ENCODE data around the gene ATP2A2.
A peak's percentile ranks its signal among the peaks of the same experiment; 100 is the strongest.

The ATP2A2 gene

DNA sequence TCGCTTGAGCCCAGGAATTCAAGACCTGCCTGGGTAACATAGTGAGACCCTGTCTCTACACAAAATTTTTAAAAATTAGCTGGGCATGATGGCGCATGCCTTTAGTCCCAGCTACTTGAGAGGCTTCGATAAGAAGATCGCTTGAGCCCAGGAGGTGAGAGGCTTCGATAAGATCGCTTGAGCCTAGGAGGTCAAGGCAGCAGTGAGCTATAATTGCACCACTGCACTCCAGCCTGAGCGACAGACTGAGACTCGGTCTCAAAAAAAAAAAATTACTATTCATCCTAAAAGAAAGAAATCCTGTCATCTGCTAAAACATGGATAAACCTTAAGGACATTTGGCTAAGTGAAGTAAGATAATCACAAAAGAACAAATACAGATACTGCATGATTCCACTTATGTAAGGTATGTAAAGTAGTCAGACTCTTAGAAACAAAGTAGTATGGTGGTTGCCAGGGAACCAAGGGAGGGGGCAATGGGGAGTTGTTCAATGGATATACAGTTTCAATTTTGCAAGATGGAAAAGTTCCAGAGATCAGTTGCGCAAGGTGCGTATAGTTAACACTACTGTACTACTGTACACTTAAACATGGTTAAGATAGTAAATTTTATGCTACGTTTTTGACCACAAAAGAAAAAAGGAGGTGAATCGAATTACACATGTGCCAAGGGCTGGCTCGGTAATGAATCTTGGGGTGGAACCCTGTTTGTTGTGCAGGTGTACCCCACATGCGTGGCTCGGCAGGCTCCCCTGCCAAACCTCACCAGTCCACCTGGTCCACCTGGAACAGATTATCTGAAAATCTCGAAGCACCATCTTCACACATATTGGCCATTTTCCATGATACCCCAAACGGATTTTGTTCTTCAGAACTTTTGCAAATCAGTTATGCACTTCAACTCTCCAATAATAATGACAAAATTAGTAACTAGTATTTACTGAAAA, 18.3 kb upstream of the ATP2A2 start:
- DNase-seq = no peak

DNA sequence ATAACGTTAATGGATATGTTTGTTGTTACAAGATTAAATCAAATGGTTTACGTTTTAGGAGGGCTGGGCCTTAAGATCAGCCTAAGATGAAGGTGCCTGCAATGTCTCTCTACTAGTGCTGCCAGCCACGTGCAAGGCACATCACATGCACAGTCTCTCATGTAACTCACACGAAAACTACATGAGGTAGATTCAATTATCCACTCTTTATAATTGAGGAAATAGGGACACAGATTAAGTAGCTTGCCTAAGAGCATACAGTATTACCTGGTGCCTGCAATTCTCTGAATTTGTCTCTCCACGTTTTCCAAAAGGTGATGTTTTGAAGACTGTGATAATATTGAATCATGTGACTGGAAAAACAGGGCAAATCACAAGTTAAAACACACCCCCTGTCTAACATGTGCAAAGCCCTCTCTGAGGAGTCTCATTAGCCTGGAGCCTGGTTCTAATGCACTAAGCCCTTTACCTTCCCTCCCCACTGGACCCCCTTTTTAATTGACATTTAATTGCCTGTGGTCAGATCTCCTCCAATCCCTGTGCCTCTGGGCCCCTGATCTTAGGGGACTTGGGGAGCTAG, 14.6 kb upstream of the ATP2A2 start:
- DNase-seq = no peak

DNA sequence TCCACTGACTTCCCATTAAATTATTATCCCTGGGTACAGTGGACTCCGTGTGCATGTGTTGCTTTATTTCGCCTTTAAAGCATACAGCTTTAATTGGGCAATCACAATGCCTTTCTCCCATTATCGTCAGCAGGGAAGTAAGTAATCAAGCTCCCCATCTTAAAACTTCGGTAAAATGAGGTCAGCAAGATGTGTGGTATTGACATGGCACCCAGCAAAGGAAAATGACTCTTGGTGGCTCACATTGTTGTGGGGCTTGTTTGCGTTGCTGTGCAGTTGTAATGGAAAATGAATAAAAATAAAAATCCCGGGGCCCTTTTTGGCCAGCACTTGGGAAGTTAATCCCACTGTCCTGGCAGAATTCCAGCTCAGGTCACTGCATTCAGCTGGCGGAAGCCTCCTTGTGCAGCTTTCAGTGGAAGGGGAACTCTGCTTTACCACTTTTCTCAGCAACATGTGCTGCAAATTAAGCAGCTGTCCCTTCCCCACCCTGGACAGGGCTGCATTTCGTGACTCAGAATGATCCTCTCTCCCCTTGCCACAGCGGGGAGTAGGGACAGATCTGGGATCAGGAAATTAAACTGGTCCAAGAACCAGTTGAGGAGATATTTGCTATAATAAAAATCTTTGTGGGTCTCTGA, 13.9 kb upstream of the ATP2A2 start:
- no peak for DNase-seq

DNA sequence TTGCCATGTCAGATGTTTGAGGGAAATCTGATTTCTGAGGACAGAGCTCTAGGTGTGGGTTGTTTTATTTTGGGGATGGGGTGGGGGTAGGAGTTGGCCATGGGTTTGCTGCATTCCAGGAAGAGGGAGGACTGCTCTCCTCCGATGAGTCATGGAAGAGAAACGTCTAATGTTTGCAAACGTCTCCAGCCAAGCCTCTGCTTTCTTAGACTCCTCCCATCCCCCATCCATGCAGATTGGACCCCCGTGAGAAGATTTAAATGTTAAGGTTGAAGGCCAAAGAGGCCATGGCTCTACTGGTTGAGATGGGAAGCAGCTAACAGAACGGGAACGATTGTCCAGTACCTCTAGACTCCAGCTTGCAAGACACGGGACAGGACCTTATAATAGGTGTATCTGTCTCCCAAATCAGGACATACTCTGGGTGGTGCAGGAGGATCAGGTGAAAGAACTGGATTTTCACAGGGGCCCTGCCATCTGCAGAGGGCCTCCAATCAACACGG, 11.4 kb upstream of the ATP2A2 start:
- DNase-seq = no peak

DNA sequence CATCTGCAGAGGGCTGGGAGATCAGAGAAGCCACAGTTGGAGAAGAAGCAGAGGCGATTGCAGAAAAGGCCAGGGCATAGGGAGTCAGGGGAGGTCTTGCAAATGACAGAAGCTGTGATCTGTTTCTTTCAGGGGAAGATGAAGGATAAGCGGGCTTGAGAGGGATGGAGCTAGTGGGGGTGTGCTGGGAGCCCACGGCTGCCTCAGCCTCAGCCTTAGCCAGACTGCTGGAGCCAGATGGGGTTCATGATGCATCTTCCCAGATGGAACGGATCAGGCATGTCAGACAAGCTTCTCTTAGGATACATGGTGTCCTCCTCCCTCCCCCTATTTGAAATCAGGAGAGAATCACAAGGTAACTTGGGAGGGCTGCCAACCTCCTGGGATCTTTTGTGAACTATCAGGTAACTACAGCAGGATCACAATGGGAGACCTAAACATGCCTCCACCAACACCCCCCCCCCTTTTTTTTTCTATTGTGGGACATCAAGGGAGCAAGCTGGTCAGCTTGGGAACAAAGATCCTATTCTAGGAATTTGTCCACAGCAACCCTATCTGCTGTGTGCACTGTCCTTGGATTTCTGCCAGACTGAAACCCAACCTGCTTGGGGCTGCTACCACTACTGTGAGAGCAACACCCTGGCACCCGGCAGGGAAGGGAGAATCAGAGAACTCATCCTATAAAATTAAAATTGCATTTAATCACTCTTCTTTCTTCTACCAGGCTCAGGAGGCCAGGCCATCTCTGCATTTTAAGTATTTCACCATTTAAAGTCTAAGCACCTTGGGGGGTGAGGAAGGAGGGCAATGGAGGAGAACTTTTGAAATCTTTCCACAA, 10.7 kb upstream of the ATP2A2 start:
- DNase-seq = no peak

DNA sequence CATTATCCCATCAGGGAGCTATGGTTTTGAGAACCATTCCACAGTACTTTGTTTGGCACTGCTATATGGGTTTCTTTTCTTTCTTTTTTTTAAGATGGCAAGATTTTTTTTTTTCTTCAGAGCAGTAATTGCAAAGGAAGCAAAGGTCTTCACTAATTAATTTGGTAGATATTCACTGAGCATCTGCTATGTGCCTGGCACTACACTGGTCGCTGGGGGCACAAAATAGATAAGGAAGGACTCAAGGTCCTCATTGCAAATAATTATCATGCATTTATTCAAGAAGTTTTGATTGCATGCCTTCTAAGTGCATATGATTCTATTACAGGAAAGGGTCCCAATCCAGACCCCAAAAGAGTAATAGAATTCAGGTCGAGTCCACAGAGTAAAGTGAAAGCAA, 10.0 kb upstream of the ATP2A2 start:
- DNase-seq = no peak

DNA sequence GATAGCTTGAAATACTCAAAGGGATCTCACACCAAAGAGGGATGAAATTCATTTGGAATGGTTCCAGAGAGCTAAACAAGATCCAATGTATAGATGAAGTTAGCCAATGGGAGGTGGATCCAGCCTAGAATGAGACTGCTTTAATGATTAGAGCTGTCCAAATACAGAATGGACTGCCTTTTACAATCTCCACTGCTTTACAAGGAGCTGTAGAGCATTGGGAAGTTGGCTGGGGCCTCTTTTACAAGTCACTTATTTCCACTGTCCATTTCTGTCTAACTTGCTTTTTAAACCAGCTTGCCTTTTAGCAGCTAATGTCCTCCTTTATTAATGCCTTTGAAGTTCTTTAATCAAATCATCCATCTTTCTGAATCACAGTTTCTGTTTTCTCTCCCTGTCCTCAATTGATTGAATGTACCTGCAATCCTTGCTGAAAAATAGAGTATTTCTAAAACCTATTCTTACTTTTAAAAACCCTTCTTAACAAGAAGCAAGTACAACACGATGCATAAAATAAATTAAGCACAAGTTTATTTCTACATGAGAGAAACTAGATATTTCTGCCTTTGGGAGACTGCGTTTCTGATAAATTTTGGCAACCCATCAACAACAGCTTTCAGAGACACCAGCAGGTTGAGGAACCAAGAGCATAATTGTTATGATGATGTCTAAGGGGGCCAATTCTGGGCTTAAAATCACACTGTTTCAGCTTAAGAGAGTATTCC, 3.4 kb upstream of the ATP2A2 start:
- no peak for DNase-seq

DNA sequence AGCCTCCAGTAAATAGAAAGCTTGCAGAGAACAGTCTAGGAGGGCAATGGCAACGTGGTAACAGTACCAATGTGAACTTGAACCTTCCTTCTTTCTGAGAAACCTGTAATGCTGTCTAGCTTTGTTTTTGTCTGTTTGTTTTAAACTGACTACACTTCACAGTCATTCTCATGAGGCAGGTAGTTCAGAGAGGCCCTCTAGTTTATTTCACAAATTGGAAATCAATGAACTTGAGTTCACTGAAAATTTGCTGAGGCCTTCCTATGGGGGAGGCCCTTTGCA, 2.9 kb upstream of the ATP2A2 start:
- DNase-seq = no peak

DNA sequence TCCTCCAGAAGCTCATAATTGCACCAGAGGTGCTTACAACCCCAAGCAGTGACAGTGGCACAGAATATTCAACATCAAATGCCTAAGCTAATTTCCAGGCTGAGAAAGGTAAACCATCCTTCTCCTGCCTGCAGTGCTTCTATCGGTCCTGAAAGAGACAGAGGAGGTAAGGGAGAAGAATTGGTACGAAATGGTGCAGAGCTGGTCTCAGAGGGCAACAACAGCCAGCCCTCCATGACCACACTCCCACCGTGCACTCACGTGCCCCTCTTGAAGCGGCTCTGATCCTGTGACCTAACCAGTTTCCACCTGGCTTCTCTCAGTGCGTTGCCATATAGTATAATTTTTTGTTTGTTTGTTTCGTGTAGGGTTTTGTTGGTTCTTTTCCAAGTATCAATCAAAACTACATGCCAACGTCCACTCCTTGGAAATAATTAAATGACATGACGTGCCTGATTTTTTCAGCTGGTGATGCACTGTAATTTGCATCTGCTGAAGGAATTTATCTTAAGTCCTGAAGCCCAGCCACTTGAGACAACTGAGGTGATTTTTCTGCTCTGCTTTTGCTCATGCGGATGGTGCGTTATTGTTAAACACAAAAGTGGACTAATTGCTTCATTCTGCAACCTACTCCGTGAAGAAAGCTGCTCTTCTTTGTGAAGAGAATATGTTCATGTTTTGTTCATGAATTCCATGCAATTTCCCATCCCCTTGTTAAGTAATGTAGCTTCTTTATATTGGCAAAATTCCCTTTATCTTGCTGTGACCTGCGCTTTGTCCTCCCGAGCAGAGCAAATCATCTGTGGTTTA, 1.3 kb upstream of the ATP2A2 start:
- no peak for DNase-seq

DNA sequence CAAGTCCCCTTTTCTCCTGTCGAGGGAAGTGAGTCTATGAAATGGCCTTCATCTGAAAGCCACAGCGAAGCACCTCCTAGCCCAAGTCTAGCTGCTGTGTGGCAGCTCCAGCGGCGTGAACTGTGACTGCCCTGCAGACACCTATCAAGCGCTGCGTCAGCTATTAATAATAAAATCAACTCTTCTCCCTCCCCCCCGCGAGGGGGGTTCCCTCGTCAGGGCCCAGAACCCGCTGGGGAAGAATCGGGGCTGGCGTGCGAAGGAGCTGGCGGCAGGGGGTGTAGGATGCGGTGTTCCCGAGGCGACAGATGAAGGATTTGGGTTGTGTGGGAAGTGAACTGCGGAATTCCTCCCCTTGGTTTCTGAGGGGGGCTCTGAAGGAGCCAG, 662 bp upstream of the ATP2A2 start:
- DNase-seq = peak; percentile 59 to 72

DNA sequence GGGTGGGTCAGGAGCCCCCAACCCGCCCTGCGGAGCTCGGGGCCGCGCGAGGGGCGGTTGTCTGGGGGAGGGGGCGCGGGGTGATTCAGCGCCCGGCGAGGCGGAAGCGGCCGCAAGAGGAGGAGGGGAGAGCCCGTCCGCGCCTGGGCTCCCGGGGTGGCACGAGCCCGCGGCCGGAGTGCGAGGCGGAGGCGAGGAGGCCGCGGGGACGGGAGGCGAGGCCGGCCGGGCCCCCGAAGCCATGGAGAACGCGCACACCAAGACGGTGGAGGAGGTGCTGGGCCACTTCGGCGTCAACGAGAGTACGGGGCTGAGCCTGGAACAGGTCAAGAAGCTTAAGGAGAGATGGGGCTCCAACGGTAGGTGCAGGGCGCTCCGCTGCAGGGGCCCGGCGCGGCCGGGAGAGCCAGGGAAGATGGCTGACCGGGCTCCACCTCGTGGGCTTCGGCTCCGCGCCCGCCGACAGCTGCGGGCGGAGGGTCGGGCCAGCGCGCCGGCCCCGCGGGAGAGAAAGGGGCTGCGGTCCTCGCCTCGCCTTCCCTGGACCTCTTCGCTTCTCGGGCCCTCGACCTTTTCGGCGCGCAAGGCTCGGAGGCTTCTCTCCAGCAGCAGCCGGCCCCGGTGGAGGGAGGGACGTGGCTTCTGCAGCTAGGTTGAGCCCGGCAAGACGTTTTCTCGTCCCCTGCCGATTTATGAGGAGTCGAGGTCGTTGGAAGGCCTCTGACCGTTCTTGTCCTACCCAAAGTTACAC, 677 bp downstream of the ATP2A2 start:
- peak; percentile 37 to 40 for DNase-seq

DNA sequence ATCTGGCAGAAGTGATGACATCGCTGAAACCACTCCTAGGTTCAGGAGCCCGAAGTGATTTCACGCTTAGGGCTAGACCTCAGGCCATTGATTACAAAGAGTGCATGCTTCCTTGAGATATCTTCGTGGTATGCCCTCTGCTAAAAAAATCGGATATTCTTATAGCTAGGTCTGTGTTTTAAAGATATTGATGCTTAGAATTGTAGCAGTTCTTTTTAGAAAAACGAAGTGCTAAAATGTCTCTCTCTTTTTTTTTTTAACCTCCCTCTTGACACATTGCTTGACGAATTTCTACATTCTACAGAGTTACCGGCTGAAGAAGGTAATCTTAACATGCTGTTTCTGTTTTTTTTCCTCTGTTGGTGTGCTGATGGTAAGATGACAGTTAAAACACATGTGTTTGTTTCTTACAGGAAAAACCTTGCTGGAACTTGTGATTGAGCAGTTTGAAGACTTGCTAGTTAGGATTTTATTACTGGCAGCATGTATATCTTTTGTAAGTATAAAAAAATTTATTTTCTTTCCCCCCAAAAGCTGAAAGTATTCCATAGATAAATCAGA, 1.3 kb downstream of the ATP2A2 start:
- DNase-seq = no peak

DNA sequence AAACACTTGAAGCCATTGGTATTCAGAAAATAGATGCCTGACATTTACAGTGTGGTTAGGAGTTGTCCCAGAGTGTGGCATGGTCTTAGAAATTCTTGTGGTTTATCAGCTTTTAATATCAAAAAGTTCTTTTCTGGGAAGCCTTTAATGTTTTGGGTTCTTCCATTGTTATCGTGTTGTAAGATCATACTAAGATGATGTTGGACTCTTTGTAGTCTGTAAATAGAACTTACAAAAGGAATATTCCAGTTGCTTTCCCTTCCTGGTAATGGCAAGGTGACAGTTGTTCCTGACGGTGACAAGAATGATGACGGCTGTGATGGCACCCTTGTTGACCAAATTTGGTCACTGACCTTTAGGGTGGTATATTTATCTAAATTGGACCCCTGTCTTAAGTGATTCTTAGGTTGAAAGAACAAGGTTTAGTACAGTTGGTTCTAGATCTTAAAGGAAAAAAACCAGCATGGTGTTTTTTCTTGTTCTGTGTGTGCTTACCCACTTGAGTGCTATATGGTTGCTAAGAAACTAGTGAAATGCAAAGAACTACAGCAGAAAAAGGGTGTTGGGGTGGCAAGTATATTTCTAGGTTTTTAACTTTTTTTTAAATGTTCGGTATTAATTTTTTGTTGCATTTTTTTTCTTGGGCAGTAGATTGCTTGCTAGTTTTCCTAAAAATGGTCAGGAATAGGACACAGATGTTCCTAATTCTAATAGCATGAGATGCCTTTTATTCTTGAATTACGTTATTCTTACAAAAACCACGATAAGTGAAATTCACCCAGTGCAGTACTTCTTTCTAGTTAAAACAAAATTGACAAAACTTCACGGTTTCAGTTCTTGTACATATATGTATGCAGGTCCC, 2.1 kb downstream of the ATP2A2 start:
- peak in 1 of 2 donors; percentile 45 for DNase-seq

DNA sequence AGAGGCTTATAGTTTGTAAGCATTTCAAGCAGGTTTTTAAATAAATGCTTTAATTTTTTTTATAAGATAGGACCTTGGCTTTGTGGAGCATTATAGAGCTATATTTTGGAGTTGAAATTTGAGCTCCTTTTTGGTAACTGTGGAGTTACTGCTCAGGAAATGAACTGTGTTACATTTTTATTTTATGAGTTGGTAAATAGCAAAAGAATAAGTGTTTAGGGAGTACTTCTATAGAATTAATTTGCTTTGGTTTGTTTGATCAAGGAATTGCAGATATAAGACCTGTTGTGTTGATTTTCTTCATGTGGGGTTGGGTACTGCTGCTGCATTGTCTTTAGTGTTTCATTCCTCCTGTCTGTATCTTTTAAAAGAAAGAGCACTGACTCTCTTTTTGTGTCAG, 3.5 kb downstream of the ATP2A2 start:
- no peak for DNase-seq

DNA sequence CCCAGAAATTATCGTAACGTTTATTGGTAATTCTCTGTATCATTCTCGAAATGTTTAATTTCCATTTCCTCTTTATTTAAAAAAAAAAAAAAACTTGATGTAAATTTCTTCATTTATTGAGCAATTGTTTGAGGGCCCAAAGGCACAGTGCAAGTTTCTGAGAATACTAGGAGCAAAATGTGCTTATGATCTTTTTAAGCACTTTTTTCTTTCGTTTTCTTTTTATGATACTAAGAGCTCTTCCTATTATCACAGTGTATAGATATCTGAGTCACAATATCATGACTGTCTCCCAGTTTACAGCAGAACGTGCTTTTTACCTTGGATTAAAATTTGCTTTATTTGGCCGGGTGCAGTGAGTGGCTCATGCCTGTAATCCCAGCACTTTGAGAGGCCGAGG, 5.6 kb downstream of the ATP2A2 start:
- DNase-seq = no peak

DNA sequence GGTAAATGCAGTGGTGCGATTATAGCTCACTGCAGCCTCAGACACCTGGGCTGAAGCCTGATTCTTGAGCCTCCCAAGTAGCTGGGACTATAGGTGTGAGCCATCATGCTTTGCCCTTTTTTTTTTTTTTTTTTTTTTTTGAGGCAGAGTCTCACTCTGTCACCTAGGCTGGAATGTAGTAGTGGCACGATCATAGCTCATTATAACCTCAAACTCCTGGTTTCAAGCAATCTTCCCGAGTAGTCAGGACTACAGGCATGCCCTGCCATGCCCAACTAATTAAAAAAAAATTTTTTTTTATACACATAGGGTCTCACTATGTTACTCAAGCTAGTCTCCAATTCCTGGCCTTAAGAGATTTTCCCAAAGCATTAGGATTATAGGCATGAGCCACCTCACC, 6.9 kb downstream of the ATP2A2 start:
- no peak for DNase-seq

DNA sequence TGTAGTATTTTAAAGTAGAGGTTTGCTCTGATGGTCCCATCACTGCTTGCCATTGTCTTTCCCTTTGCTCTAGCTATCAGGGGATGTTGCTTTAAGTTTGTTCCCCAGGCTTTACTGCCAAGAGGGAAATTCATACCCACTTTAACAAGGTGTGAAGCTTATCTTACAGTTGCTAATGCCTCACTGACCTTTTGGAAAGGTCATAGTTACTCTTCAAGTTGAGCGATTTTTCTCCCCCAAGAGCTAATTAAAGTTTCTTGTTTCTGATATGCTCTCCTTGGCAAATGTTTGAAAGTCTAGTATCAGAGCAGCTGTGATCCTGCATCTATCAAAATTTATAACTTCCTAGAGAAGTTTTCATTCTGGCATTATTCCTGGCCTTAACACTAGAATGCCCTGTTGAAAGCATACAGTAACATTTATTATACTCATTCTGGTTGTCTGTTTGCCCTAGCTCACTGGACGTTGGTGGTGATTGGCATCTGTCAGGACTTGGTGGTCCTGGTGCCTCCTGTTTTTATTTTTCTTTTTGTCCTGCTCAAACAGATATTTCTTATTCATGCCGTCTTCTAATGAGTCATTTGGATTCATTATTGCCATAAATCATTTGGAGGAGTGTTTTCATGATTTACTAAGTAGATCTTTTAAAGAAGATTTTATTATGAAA, 8.1 kb downstream of the ATP2A2 start:
- no peak for DNase-seq

DNA sequence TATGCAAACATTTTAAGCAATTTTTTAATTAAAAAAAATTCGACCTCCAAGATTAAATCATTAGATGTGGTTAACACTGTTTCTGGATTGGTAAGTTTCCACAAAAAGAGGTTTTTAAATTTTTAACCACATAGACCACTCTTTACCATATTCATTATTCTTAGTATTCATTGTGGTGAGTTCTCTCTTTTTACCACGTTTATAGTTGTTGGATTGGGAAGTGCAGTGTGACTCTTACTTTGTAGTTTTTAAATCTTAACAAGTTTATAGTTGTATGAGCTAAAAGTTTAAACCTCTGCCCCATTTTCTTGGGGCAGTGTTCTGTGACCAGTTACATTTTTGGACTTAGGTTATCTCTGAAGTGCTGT, 8.6 kb downstream of the ATP2A2 start:
- no peak for DNase-seq

Data from CD4-positive, alpha-beta T cell treated with Interleukin-4 for 1 hour (primary cell).